Hematopoietic multipotent progenitor cell treated with erythropoietin and hydrocortisone succinate and interleukin-3 and kit ligand, for 4 days (in vitro differentiated cells): ENCODE data around the gene MIOS.

ENCODE experiments used
- DNase-seq: peaks from one replicate; pipeline ENCODE4 v3.0.0-alpha.2; 2015

MIOS gene

DNA sequence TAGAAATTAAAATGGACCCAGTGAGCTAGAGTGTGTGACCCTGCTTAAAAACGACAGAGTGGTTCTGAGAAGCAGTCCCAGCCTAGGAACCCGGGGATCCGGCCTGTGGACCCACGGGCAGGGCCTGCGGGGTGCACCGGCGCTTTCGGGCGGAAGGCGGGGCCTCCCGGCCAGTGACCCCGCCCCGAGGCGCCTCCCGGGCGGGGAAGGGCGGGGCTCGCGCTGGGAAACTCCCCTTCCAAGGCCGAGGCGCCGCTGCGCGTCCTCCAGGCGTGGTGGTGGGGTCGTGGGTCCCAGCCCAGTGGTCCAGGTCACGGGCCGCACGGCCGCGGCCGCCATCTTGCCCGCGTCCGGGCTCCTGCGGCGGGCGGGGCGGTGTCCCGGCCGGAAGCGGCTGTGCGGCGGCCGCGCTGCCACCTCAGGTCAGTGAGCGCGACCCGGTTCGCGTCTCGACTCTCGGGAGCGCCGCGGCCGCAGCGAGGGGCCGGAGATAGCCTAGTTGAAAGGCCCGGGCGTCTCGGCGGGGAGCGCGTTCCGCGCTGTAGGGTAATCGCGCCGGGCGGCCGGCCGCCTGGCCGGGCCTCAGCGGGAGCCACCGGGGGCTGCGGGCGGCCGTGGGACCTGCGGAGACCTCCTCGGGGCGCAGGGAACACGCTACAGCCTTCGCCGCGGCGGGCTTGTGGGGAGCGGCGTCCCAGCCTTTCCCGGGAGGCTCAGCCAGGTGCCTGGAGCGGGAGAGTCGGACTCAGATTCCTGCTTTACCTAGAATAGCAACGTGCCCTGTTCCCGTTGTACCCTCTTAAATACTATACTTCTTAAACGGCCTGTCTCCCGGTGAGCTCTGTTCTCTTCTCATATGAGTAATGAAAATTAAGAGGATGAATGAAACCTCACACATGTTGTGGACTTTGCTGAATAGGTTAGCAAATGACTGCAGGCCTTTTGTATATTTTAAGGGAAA, at the start of gene MIOS:
TSS of gene MIOS (plus strand) at position 234 of the 961 bp plus-strand sequence. CDS start 5,592 bp downstream, outside the sequence.
- peak; percentile 92 for DNase-seq

DNA sequence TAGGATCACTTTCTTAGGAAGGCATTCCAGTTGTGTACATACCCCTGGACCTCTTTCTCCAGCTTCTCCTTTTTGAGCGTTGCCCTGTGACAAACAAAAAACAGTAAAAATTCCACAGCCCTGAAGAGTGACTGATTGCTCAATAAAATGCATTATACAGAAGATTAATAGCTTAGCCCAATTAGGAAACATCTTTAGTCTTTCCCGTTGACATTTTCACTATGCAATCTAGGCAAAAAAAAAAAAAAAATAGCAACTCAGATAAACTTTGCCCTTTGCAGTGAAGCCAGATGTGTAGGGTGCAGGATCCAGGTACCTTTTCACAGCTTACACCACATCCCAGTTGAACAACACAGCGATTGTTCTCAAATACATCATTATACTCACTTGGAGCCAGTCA, 48.9 kb upstream of the MIOS start:
- DNase-seq: no peak

- DNase-seq: peak; percentile 14
Observed at GRCh38 chr7:7519056-7519455, 47.6 kb upstream of the MIOS start.

DNA sequence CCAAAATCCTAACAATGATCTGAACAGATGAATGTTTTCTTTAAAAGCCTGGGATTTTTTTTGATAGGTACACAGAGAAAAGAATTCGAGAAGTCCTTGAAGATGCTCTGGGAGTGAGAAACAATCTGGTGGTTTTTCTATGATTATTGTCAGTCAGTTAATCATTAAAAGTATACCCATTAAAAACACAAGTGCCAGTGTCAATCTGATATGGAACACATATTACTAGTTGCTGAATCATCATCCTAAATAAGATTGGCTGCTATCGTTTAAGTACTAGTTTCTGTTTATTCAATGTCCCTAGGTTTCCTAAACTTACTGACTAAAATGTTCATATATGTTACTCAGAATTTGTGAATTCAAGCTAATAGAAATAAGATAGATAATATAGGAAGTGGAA, 47.2 kb upstream of the MIOS start:
- DNase-seq: no peak

DNA sequence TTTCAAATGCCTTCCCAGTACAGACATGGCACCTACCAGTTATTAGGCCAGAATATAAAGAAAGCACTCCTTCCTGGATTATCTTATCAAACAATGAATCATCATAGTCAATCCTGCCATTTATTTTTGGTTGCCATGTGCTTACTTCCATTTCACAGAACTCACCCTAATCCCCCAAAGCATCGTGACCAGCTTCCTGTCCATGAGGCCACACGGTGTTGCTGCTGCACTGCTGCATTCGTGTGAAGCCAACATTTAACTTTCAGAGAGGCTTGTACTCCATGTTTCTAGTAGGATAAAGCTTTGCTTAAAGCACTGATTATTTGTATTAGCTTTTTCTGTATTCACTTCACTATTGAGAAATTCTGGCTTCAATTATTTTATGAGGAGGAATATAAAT, 45.4 kb upstream of the MIOS start:
- peak; percentile 51 for DNase-seq

DNA sequence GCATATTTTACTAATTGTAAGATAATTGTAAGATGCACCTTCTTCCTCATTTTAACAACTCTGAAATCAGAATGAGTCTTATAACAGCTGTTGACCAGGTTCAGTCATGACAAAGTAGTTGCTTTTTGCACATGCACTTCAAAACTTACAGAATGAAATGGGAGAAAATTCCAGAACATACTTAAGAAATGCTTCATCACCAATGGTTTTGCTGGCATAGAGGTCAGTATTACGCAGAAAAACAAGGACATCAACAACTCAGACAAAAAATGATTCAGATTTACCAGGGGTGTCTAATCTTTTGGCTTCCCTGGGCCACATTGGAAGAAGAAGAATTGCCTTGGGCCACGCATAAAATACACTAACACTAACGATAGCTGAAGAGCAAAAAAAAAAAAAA, 44.3 kb upstream of the MIOS start:
- no peak for DNase-seq

- no peak for DNase-seq
Observed at GRCh38 chr7:7524121-7524520, 42.6 kb upstream of the MIOS start.

- no peak for DNase-seq
Observed at GRCh38 chr7:7526006-7526405, 40.7 kb upstream of the MIOS start.

DNA sequence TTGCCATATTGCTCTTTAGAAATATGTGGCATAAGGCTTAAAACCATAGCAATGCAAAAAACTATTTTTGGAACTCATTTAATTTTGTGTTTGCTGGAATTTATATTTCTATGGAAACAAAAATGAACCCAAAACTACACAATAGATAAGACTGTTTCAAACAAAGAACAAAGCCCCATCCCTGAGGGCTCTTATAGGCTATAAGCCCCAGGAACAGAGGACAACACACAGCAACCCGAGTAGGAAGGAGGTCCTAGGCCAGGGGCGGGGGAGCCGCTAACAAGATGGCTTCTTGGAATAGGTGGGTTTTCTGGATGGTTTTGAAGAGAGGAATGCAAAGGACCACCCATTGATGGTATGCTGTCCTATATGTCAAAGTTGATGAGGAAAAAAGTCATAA, 39.6 kb upstream of the MIOS start:
- DNase-seq: no peak

DNA sequence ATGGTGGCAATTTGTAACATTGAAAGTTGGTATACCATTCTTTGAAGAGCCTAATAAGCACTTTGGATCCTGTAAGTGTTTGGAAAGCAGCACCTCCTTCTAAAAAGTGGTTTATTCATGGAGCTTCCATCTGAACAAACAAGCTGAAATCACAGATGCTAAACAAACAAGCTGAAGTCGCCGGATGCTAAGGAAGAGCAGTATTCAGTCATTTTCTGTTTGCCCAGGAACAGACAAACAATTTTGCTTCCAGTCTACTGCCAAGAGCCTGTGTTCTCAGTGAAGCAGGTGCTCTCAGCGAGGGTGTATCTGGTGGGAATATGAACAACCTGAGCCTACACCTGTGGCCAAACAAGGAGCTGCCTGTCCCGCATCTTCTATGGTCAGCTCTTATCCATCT, 37.4 kb upstream of the MIOS start:
- no peak for DNase-seq

DNA sequence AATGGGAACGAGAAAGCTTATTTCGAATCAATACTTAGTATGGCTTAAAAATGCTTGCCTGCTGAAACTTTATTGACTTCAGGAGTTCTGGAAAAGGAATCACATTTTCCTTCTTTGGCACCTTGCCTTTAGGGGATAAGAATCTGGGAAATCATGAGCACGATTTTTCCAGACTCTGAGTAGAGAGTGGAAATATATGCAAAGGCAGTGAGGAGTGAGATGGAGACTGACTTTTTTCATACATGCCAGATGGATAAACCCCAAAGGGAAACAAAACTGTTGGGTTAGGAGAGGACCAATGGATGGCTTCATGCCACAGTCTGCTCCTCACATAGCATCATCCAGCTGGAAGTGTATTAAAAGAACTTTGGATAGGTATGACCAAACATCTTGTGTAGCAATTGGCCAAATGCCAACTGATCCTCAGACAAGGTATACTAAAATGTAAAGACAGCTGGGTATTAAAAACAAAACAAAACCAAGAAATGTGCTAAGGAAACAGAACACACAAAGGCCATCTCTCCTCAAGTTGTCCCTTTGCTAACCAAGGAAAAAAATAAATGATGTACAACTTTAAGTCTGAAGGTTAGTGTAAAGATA, 32.8 kb upstream of the MIOS start:
- no peak for DNase-seq

DNA sequence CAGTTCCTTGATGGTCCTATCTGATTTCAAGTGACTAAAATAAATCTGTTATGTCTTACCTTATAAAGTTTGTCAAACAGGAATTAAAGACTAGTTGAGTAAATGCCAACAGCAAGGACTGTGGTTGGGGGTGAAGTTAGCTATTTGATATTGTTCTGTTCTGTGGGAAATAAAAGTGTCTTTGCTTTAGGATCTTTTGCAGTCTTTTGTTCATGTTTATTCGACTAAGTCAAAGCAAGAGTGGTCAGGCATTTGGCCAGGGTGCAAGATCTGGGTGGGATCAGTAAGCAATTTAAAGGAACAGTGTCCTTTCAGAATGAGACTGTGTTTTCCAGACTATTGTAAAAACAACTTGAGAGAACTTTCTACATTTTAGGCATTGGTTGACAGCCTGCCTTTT, 31.0 kb upstream of the MIOS start, which contains the start of gene COL28A1:
TSS of gene COL28A1 (minus strand) at position 183 of the 400 bp plus-strand sequence. CDS start 2,998 bp downstream, outside the sequence.
- DNase-seq: no peak

DNA sequence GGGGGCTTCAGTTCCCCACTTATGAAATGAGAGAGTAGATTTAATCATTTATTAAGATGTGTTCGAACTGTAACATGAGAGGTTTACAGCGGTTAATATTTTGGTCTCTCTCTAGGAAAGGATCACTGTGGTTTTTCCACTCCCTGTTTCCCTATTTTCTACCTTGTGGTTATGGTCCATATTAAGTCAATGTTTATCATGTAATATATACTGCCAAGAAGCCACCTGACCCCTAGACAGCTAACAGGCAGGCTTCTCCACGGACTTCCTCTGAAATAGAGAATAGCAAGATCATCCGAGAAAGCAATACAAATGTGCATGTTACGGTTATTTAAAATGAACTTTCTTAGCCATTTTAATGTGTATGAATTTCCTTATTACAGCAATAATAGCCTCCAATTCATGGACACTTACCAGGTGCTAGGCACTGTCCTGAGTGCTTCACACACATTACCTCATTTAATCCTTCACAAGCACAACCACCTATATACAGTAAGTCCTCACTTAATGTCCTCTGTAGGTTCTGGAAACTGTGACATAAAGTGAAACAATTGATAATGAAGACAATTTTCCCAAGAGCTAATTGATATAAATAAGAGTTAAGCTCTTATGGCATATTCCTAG, 30.2 kb upstream of the MIOS start:
- no peak for DNase-seq

GRCh38 chr7:7537711-7538110, 29.0 kb upstream of the MIOS start:
- DNase-seq: no peak

DNA sequence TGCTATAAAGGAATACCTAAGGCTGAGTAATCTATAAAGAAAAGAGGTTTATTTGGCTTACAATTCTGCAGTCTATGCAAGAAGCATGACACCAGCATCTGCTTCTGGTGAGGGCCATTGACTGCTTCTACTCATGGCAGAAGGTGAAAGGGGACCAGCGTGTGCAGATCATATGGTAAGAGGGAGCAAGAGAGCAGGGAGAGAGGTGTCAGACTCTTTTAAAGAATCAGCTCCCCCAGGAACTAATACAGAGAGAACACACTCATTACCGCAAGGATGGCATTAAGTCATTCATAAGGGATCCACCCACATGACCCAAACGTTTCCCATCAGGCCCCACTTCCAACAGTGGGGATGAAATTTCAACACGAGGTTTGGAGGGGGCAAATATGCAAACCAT, 27.5 kb upstream of the MIOS start:
- DNase-seq: no peak

- no peak for DNase-seq
Observed at GRCh38 chr7:7539711-7540110, 27.0 kb upstream of the MIOS start.

DNA sequence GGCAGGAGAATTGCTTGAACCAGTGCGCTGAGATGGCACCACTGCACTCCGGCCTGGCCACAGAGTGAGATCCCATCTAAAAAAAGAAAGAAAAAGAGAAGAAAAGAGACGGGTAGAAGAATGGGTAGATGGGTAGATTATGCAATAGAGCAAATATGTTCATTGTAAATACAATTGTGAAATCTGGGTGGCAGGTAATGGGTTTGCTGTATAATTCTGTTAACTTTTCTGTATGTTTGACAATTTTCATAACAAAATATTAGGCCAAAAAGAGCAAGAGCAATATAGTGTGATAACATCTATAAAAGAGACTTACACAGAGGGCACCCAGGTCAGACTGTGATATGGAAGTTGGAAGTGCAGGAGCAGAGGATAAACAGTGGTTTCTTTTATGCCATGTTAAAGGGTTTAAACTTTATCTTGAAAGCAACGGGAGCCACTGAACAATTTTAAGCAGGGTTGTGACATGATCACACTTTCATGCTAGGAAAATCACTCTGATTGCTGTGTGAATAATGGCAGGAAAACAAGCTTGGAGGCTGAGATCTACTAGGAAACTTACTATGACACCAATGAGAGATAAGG, 24.3 kb upstream of the MIOS start:
- no peak for DNase-seq

GRCh38 chr7:7548407-7548806, 18.3 kb upstream of the MIOS start:
- no peak for DNase-seq

GRCh38 chr7:7550663-7551062, 16.0 kb upstream of the MIOS start:
- no peak for DNase-seq

DNA sequence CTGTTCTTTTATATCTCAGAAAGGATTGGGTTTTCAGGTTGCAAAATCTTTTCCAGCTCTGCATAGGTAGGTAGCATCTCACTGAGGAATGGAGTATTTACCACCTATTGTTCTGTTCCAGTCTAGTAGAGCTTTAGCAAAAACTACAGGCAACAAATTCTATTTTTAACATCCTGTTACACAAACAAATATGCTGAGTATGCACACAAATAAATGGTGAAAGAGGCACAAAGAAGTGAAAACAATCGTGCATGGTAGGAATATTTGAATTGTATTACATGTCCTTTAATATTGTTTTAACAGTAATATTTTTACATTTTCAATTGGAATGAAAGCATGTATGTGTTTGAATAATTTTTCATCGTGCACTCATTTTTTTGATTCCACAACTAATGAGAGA, 14.5 kb upstream of the MIOS start:
- no peak for DNase-seq

DNA sequence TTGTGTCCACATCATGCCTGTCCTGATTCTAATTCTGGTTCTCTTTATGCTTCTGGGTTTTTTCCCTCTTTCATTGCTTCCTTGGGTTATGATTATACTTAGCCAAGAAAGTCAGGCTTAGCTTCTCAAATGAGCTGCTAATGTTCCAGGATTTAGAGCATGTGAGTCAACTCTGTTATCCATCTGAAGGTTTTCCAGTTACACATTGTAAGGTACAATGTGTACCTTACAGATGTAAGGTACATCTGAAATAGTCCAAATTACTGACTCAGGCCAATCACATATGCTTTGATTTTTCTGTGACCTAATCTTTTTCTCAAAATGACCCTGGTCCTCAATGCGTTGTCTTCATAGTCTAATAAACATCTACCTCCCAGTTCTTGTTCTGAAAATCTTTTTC, 13.3 kb upstream of the MIOS start:
- no peak for DNase-seq

GRCh38 chr7:7554021-7554432, 12.7 kb upstream of the MIOS start:
- no peak for DNase-seq
